H9 (cell line): ENCODE measurements around the gene WDR36. TPM values are rescaled to one million over a fixed set of nuclear protein-coding genes. Genes with fewer than 3 reads are reported as not detected.

Source experiments
- DNase-seq: peaks from one replicate; pipeline ENCODE4 v3.0.0-alpha.2; 2017
- H2AFZ ChIP-seq: one replicate; pipeline ENCODE4 v1.6.1; 2013; ENCODE audit warnings: mild to moderate bottlenecking, low read length, control low read depth, moderate library complexity
- H2AK5ac ChIP-seq: 2 replicates; pipeline ENCODE4 v1.6.1; 2013; ENCODE audit warnings: low read length, control low read depth, mixed read lengths; ENCODE audit not compliant: insufficient read length
- H2BK120ac ChIP-seq: one replicate; pipeline ENCODE4 v1.6.1; 2013; ENCODE audit warnings: low read depth, mild to moderate bottlenecking, low read length, control low read depth, inconsistent platforms; ENCODE audit not compliant: poor library complexity, severe bottlenecking
- H2BK12ac ChIP-seq: 2 replicates; pipeline ENCODE4 v1.6.1; 2013; ENCODE audit warnings: low read length, control low read depth, mixed read lengths, low read depth; ENCODE audit not compliant: insufficient read length
- H2BK15ac ChIP-seq: 2 replicates; pipeline ENCODE4 v1.6.1; 2013; ENCODE audit warnings: low read depth, low read length, control low read depth
- H2BK20ac ChIP-seq: one replicate; pipeline ENCODE4 v1.6.1; 2013; ENCODE audit warnings: low read depth, mild to moderate bottlenecking, low read length, control low read depth, inconsistent platforms; ENCODE audit not compliant: poor library complexity, severe bottlenecking
- H2BK5ac ChIP-seq: 2 replicates; pipeline ENCODE4 v1.6.1; 2013; ENCODE audit warnings: low read length, control low read depth, mixed read lengths; ENCODE audit not compliant: insufficient read length
- H3K14ac ChIP-seq: 2 replicates; pipeline ENCODE4 v1.6.1; 2013; ENCODE audit warnings: low read length, control low read depth; ENCODE audit not compliant: insufficient read depth
- H3K18ac ChIP-seq: 2 replicates; pipeline ENCODE4 v1.6.1; 2013; ENCODE audit warnings: low read depth, mild to moderate bottlenecking, mixed read lengths, low read length, control low read depth; ENCODE audit not compliant: insufficient read length
- H3K23ac ChIP-seq: 2 replicates; pipeline ENCODE4 v1.6.1; 2013; ENCODE audit warnings: low read length, control low read depth, mixed read lengths, low read depth; ENCODE audit not compliant: insufficient read length
- H3K23me2 ChIP-seq: 2 replicates; pipeline ENCODE4 v1.6.1; 2013; ENCODE audit warnings: low read depth, mild to moderate bottlenecking, mixed read lengths, low read length, control low read depth; ENCODE audit not compliant: insufficient read length, poor library complexity, severe bottlenecking
- H3K27ac ChIP-seq: 2 replicates; pipeline ENCODE4 v1.5.1; 2013; ENCODE audit warnings: low read length, control low read depth, mixed read lengths, low read depth; ENCODE audit not compliant: insufficient read length
- H3K27me3 ChIP-seq: 2 replicates; pipeline ENCODE4 v1.6.1; 2013; ENCODE audit warnings: low read length, control low read depth, inconsistent platforms; ENCODE audit not compliant: insufficient read depth
- H3K4ac ChIP-seq: 2 replicates; pipeline ENCODE4 v1.6.1; 2013; ENCODE audit warnings: low read depth, mild to moderate bottlenecking, control low read depth, inconsistent platforms, low read length, moderate library complexity
- H3K4me1 ChIP-seq: 2 replicates; pipeline ENCODE4 v1.6.1; 2013; ENCODE audit warnings: low read length, control low read depth, inconsistent platforms; ENCODE audit not compliant: insufficient read depth
- H3K4me2 ChIP-seq: 2 replicates; pipeline ENCODE4 v1.6.1; 2013; ENCODE audit warnings: low read length, control low read depth, mixed read lengths; ENCODE audit not compliant: insufficient read length, insufficient read depth
- H3K56ac ChIP-seq: 2 replicates; pipeline ENCODE4 v1.6.1; 2013; ENCODE audit warnings: low read depth, mild to moderate bottlenecking, mixed read lengths, low read length, control low read depth; ENCODE audit not compliant: insufficient read length
- H3K79me1 ChIP-seq: 2 replicates; pipeline ENCODE4 v1.6.1; 2013; ENCODE audit warnings: low read depth, mild to moderate bottlenecking, moderate library complexity, low read length, control low read depth, inconsistent platforms; ENCODE audit not compliant: insufficient read depth, poor library complexity, severe bottlenecking
- H3K79me2 ChIP-seq: 2 replicates; pipeline ENCODE4 v1.6.1; 2013; ENCODE audit warnings: low read length, control low read depth, inconsistent platforms; ENCODE audit not compliant: insufficient read depth
- H3K9ac ChIP-seq: 2 replicates; pipeline ENCODE4 v1.6.1; 2013; ENCODE audit warnings: low read length, control low read depth, mixed read lengths; ENCODE audit not compliant: insufficient read length; ENCODE audit errors: extremely low read depth
- H3K9me3 ChIP-seq: one replicate; pipeline ENCODE4 v1.6.1; 2013; ENCODE audit warnings: low read depth, low read length, inconsistent platforms; ENCODE audit not compliant: control insufficient read depth
- H3T11ph ChIP-seq: one replicate; pipeline ENCODE4 v1.6.1; 2013; ENCODE audit warnings: mild to moderate bottlenecking, low read length, control low read depth, inconsistent platforms
- H4K20me1 ChIP-seq: one replicate; pipeline ENCODE4 v1.6.1; 2013; ENCODE audit not compliant: control insufficient read depth, insufficient read length, insufficient read depth
- H4K5ac ChIP-seq: 2 replicates; pipeline ENCODE4 v1.6.1; 2013; ENCODE audit warnings: low read depth, mild to moderate bottlenecking, mixed read lengths, low read length, control low read depth; ENCODE audit not compliant: insufficient read length
- H4K8ac ChIP-seq: replicated peaks from 2 replicates; pipeline ENCODE4 v1.6.1; 2013; ENCODE audit warnings: low read length, control low read depth, mixed read lengths, low read depth; ENCODE audit not compliant: insufficient read length
- H4K91ac ChIP-seq: 2 replicates; pipeline ENCODE4 v1.6.1; 2013; ENCODE audit warnings: low read depth, mild to moderate bottlenecking, moderate library complexity, mixed read lengths, low read length, control low read depth; ENCODE audit not compliant: insufficient read length
- H3K27ac Mint-ChIP-seq, 3 experiments: 2 replicates in 2 of 3; 3 replicates in 1 of 3; pipeline ENCODE4 v1.8.0; 2020 to 2021; ENCODE audit warnings: mixed read lengths in 3 of 3, mild to moderate bottlenecking in 1 of 3, moderate library complexity in 1 of 3
- H3K27me3 Mint-ChIP-seq: 2 replicates; pipeline ENCODE4 v1.8.0; 2021; ENCODE audit warnings: low read depth, mild to moderate bottlenecking, moderate library complexity, mixed read lengths
- H3K36me3 Mint-ChIP-seq, 3 experiments: 2 replicates in 2 of 3; 3 replicates in 1 of 3; pipeline ENCODE4 v1.8.0; 2020 to 2021; ENCODE audit warnings: low read depth in 3 of 3, mixed read lengths in 3 of 3; ENCODE audit not compliant: insufficient read depth in 1 of 3
- H3K4me1 Mint-ChIP-seq, 2 experiments: 2 replicates each; pipeline ENCODE4 v1.8.0; 2020; ENCODE audit warnings: mixed read lengths in 2 of 2
- H3K4me3 Mint-ChIP-seq, 2 experiments: 2 replicates in 1 of 2; 3 replicates in 1 of 2; pipeline ENCODE4 v1.8.0; 2020 to 2021; ENCODE audit warnings: mild to moderate bottlenecking in 2 of 2, mixed read lengths in 2 of 2, moderate library complexity in 1 of 2
- H3K9me3 Mint-ChIP-seq, 2 experiments: 2 replicates in 1 of 2; 3 replicates in 1 of 2; pipeline ENCODE4 v1.8.0; 2020; ENCODE audit warnings: mild to moderate bottlenecking in 2 of 2, mixed read lengths in 2 of 2, moderate library complexity in 1 of 2
- WGBS: extraction: QIAGEN DNeasy Blood & Tissue Kit; methylation state at CpG from one replicate; pipeline ENCODE4 v1.1.7; 2013; ENCODE audit warnings: missing lambda C conversion rate, low lambda C conversion rate, mixed read lengths; ENCODE audit not compliant: insufficient read length; ENCODE audit errors: extremely low coverage; 5-methylcytosine and 5-hydroxymethylcytosine counted together
- total RNA-seq: library from RNA; stranded (reverse); gene quantifications from 2 replicates; pipeline ENCODE4 v1.2.1, GENCODE V29; 2021
- TF ChIP-seq, protein P1 (sequence below): fragments of 200-600 bp; sonication (generic); conservative IDR thresholded peaks from 3 replicates; pipeline ENCODE4 v1.8.0; 2021; ENCODE audit warnings: antibody characterized with exemption, mild to moderate bottlenecking

WDR36 gene
- total RNA-seq, 1 experiment from 2014 or later: 42.0 TPM

DNA sequence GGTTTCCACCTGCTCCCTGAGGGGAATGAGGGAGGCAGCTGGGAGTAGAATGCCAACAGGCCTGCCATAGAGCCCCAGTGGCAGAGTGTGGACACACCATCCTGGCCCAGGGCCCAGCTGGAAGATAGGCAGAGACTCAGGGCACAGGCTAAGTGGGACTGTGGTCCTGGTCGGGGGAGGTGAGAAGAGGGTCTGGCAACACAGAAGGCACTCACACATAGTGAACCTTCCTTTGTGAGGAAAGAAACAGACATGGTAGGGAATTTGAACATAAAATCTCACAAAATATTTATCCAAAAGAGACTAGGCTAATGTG lies 41.2 kb downstream of the WDR36 start:
- Histone ChIP-seq H2BK120ac (no peak overlapping the region), H3K4me1 (peaks cover 10% of the 10 kb centered on the region), H3K56ac (no peak overlapping the region), H3K14ac (no peak overlapping the region), H3K9ac (no peak overlapping the region), H2BK15ac (no peak overlapping the region), H3K23ac (no peak overlapping the region), H2AFZ (no peak overlapping the region), H4K5ac (no peak overlapping the region), H4K20me1 (no peaks in the 10 kb centered on the region), H3K27me3 (no peaks in the 10 kb centered on the region), H3K4ac (no peak overlapping the region), H3K79me1 (no peaks in the 10 kb centered on the region), H3K79me2 (no peaks in the 10 kb centered on the region), H3T11ph (no peak overlapping the region), H4K91ac (no peak overlapping the region), H4K8ac (no peak overlapping the region), H2BK12ac (no peak overlapping the region), H3K9me3 (no peaks in the 10 kb centered on the region), H2BK20ac (no peak overlapping the region), H3K27ac (no peak overlapping the region), H3K4me2 (no peak overlapping the region), H3K23me2 (no peaks in the 10 kb centered on the region), H3K18ac (no peak overlapping the region), H2AK5ac (no peak overlapping the region), H2BK5ac (no peak overlapping the region)
- peaks cover 47 to 62% of the 10 kb centered on the region in 2 experiments for H3K4me1 Mint-ChIP-seq
- H3K36me3 Mint-ChIP-seq: no peaks in the 10 kb centered on the region
- no peak overlapping the region for H3K4me3 Mint-ChIP-seq
- no peak for DNase-seq
- no CpG with 5 or more reads among the region's 1 CpG for WGBS
- H3K9me3 Mint-ChIP-seq: no peaks in the 10 kb centered on the region; a peak in 1 of 5 replicates
- no peaks in the 10 kb centered on the region for H3K27me3 Mint-ChIP-seq
- TF ChIP-seq, protein P1, sequence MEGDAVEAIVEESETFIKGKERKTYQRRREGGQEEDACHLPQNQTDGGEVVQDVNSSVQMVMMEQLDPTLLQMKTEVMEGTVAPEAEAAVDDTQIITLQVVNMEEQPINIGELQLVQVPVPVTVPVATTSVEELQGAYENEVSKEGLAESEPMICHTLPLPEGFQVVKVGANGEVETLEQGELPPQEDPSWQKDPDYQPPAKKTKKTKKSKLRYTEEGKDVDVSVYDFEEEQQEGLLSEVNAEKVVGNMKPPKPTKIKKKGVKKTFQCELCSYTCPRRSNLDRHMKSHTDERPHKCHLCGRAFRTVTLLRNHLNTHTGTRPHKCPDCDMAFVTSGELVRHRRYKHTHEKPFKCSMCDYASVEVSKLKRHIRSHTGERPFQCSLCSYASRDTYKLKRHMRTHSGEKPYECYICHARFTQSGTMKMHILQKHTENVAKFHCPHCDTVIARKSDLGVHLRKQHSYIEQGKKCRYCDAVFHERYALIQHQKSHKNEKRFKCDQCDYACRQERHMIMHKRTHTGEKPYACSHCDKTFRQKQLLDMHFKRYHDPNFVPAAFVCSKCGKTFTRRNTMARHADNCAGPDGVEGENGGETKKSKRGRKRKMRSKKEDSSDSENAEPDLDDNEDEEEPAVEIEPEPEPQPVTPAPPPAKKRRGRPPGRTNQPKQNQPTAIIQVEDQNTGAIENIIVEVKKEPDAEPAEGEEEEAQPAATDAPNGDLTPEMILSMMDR: no peak
- H3K27ac Mint-ChIP-seq: 0 out of 7 replicates have a peak overlapping the region, but pooled peaks of 1 of the 3 experiments have one; percentile 65
